ENCODE measurements around the gene RANBP17. TPM values are rescaled to one million over a fixed set of nuclear protein-coding genes. Genes with fewer than 3 reads are reported as not detected.
"Not testable (repeated sequence)": the region's sequence is repeated elsewhere in the genome, so short reads cannot be mapped to it uniquely, and the experiment has no call there.

The RANBP17 gene
- total RNA-seq, 1 donor from 2014 or later: 22.0 TPM

GRCh38 chr5:170821257-170821800, 40.5 kb upstream of the RANBP17 start:
- H3K4me1 Mint-ChIP-seq (ENCODE audit: unreplicated experiment): no peaks in the 10 kb centered on the region
- no peak overlapping the region for H3K27ac Mint-ChIP-seq
- no peak for TF ChIP-seq CTCF (conservative IDR thresholded peaks at IDR 0.05)
- peaks cover 7% of the 10 kb centered on the region for H3K9me3 Mint-ChIP-seq
- peaks cover 2% of the 10 kb centered on the region for H3K27me3 Mint-ChIP-seq
- no peaks in the 10 kb centered on the region for H3K36me3 Mint-ChIP-seq
- DNase-seq (ENCODE audit: extremely low spot score, unreplicated experiment): no peak
- peak overlapping the region; percentile 6 for H3K4me3 Mint-ChIP-seq

- Mint-ChIP-seq H3K27me3 (no peaks in the 10 kb centered on the region), H3K4me1 (ENCODE audit: unreplicated experiment) (no peaks in the 10 kb centered on the region), H3K9me3 (peaks cover 15% of the 10 kb centered on the region), H3K36me3 (no peaks in the 10 kb centered on the region), H3K27ac (no peak overlapping the region), H3K4me3 (no peak overlapping the region)
- no peak for TF ChIP-seq CTCF (conservative IDR thresholded peaks at IDR 0.05)
- no peak for DNase-seq (ENCODE audit: extremely low spot score, unreplicated experiment)
These were observed 35.7 kb upstream of the RANBP17 start for GRCh38 chr5:170826117-170826516.

GRCh38 chr5:170832241-170832640, 29.6 kb upstream of the RANBP17 start:
- DNase-seq (ENCODE audit: extremely low spot score, unreplicated experiment): no peak
- peaks cover 6% of the 10 kb centered on the region for H3K4me1 Mint-ChIP-seq (ENCODE audit: unreplicated experiment)
- no peak overlapping the region for H3K27ac Mint-ChIP-seq
- H3K27me3 Mint-ChIP-seq: peaks cover 8% of the 10 kb centered on the region
- peaks cover 12% of the 10 kb centered on the region for H3K9me3 Mint-ChIP-seq
- no peak for TF ChIP-seq CTCF (conservative IDR thresholded peaks at IDR 0.05)
- no peaks in the 10 kb centered on the region for H3K36me3 Mint-ChIP-seq
- H3K4me3 Mint-ChIP-seq: no peak overlapping the region

- not testable (repeated sequence) for DNase-seq (ENCODE audit: extremely low spot score, unreplicated experiment); H3K4me1 Mint-ChIP-seq (ENCODE audit: unreplicated experiment); H3K4me3 Mint-ChIP-seq; H3K27me3 Mint-ChIP-seq; H3K9me3 Mint-ChIP-seq; H3K36me3 Mint-ChIP-seq; H3K27ac Mint-ChIP-seq
These were observed 27.8 kb upstream of the RANBP17 start for GRCh38 chr5:170833981-170834380.

GRCh38 chr5:170836226-170836625, 25.6 kb upstream of the RANBP17 start:
- no peak for DNase-seq (ENCODE audit: extremely low spot score, unreplicated experiment)
- peaks cover 6% of the 10 kb centered on the region for H3K4me1 Mint-ChIP-seq (ENCODE audit: unreplicated experiment)
- H3K9me3 Mint-ChIP-seq: peaks cover 8% of the 10 kb centered on the region
- H3K27me3 Mint-ChIP-seq: peaks cover 8% of the 10 kb centered on the region
- no peak overlapping the region for H3K27ac Mint-ChIP-seq
- no peaks in the 10 kb centered on the region for H3K36me3 Mint-ChIP-seq
- H3K4me3 Mint-ChIP-seq: no peak overlapping the region
- no peak for TF ChIP-seq CTCF (conservative IDR thresholded peaks at IDR 0.05)

- Mint-ChIP-seq H3K4me1 (ENCODE audit: unreplicated experiment) (no peaks in the 10 kb centered on the region), H3K27ac (no peak overlapping the region), H3K4me3 (no peak overlapping the region), H3K27me3 (no peaks in the 10 kb centered on the region), H3K36me3 (no peaks in the 10 kb centered on the region), H3K9me3 (no peaks in the 10 kb centered on the region)
- DNase-seq (ENCODE audit: extremely low spot score, unreplicated experiment): no peak
- no peak for TF ChIP-seq CTCF (conservative IDR thresholded peaks at IDR 0.05)
These were observed 17.9 kb upstream of the RANBP17 start for GRCh38 chr5:170843870-170844269.

Measured in type B pancreatic cell (in vitro differentiated cells).